HEK293T (cell line): ENCODE data around the gene HNRNPAB.

Source experiments
- CTCF ChIA-PET: fragments of 350-600 bp; formaldehyde crosslinking; extraction: SDS; loops from one replicate; lab custom pipeline; 2021; ENCODE audit warnings: antibody characterized with exemption, inconsistent platforms; lab: Yijun Ruan, JAX
- POLR2A ChIA-PET: fragments of 350-600 bp; formaldehyde crosslinking; extraction: SDS; loops from one replicate; lab custom pipeline; 2020; ENCODE audit warnings: antibody characterized with exemption, inconsistent platforms; lab: Yijun Ruan, JAX
- DNase-seq: peaks from one replicate; pipeline ENCODE4 v3.0.0; 2012; ENCODE audit warnings: mixed read lengths; ENCODE audit errors: extremely low spot score
- ARNT ChIP-seq: fragments of 450-650 bp; IDR thresholded peaks from 2 replicates; pipeline ENCODE4 v1.6.1; 2017; ENCODE audit warnings: mild to moderate bottlenecking
- BHLHE40 ChIP-seq: fragments of 450-650 bp; IDR thresholded peaks from 2 replicates; pipeline ENCODE4 v1.6.1; 2016; ENCODE audit warnings: mild to moderate bottlenecking, moderate library complexity, borderline replicate concordance
- CTBP1 ChIP-seq: fragments of 450-650 bp; IDR thresholded peaks from 2 replicates; pipeline ENCODE4 v1.6.1; 2016; ENCODE audit warnings: borderline replicate concordance
- ELF4 ChIP-seq: fragments of 450-650 bp; IDR thresholded peaks from 2 replicates; pipeline ENCODE4 v1.6.1; 2017; ENCODE audit warnings: antibody characterized with exemption
- FOXA1 ChIP-seq: fragments of 450-650 bp; IDR thresholded peaks from 2 replicates; pipeline ENCODE4 v1.6.1; 2016; ENCODE audit warnings: mild to moderate bottlenecking
- FOXK2 ChIP-seq: fragments of 450-650 bp; IDR thresholded peaks from 2 replicates; pipeline ENCODE4 v1.6.1; 2016; ENCODE audit warnings: mild to moderate bottlenecking
- FOXM1 ChIP-seq: fragments of 450-650 bp; IDR thresholded peaks from 2 replicates; pipeline ENCODE4 v1.6.1; 2017; ENCODE audit warnings: mild to moderate bottlenecking, borderline replicate concordance
- HDGF ChIP-seq: fragments of 450-650 bp; IDR thresholded peaks from 2 replicates; pipeline ENCODE4 v1.6.1; 2017; ENCODE audit warnings: antibody characterized with exemption, borderline replicate concordance
- L3MBTL2 ChIP-seq: fragments of 450-650 bp; conservative IDR thresholded peaks from 2 replicates; pipeline ENCODE4 v1.6.1; 2016; ENCODE audit warnings: mild to moderate bottlenecking
- LEF1 ChIP-seq: fragments of 450-650 bp; IDR thresholded peaks from 2 replicates; pipeline ENCODE4 v1.6.1; 2017; ENCODE audit warnings: mild to moderate bottlenecking, borderline replicate concordance
- NFRKB ChIP-seq: fragments of 450-650 bp; IDR thresholded peaks from 2 replicates; pipeline ENCODE4 v1.6.1; 2016; ENCODE audit warnings: mild to moderate bottlenecking, moderate library complexity
- SP1 ChIP-seq: fragments of 450-650 bp; IDR thresholded peaks from 2 replicates; pipeline ENCODE4 v1.6.1; 2017
- SUZ12 ChIP-seq: fragments of 450-650 bp; IDR thresholded peaks from 2 replicates; pipeline ENCODE4 v1.6.1; 2016; ENCODE audit warnings: mild to moderate bottlenecking
- TARDBP ChIP-seq: fragments of 450-650 bp; IDR thresholded peaks from 2 replicates; pipeline ENCODE4 v1.6.1; 2016
- ZNF384 ChIP-seq: fragments of 450-650 bp; IDR thresholded peaks from 2 replicates; pipeline ENCODE4 v1.6.1; 2016
- TF ChIP-seq, protein P1 (sequence below): fragments of 450-650 bp; IDR thresholded peaks from 2 replicates; pipeline ENCODE4 v1.6.1; 2016

HNRNPAB gene

GRCh38 chr5:178204182-178204934 is at the start of gene HNRNPAB:
TSS of gene HNRNPAB (plus strand) at chr5:178204533. CDS start at chr5:178204838, 305 bp downstream.
- ChIA-PET POLR2A (interaction anchor here (0.7 to 1.8 kb wide), 31 partner anchors 8 to 726 kb away, joined by 3 to 18 read pairs (median 5); partner anchors contain the start of genes CLK4, NHP2, PHYKPL and RMND5B), CTCF (interaction anchor here (0.6 to 1.1 kb wide), 2 partner anchors 129 to 135 kb away, joined by 3 read pairs; no protein-coding TSS in a partner anchor)
- TF ChIP-seq ARNT (peak; percentile 61), FOXM1 (no peak), HDGF (no peak), TARDBP (no peak), SUZ12 (no peak), NFRKB (no peak), LEF1 (peak; percentile 87; the same call in 1 of the 2 replicates), SP1 (no peak), FOXA1 (no peak), FOXK2 (no peak), CTBP1 (peak; percentile 72; the same call in 1 of the 2 replicates), BHLHE40 (no peak), ZNF384 (no peak), L3MBTL2 (peak; percentile 82), ELF4 (peak; percentile 99)
- TF ChIP-seq, protein P1, sequence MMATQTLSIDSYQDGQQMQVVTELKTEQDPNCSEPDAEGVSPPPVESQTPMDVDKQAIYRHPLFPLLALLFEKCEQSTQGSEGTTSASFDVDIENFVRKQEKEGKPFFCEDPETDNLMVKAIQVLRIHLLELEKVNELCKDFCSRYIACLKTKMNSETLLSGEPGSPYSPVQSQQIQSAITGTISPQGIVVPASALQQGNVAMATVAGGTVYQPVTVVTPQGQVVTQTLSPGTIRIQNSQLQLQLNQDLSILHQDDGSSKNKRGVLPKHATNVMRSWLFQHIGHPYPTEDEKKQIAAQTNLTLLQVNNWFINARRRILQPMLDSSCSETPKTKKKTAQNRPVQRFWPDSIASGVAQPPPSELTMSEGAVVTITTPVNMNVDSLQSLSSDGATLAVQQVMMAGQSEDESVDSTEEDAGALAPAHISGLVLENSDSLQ = peak; percentile 100
- DNase-seq = peak; percentile 98

GRCh38 chr5:178155065-178155464 is 49.3 kb upstream of the HNRNPAB start:
- no peak for DNase-seq
- POLR2A ChIA-PET = interaction anchor here (1.0 to 2.1 kb wide), 3 partner anchors 24 to 48 kb away, joined by 3 to 13 read pairs (median 5); partner anchors contain the start of gene RMND5B
- TF ChIP-seq, protein P1 = no peak
- CTCF ChIA-PET = interaction anchor here (6.9 kb wide), 1 partner anchor 79 kb away, joined by 30 read pairs; no protein-coding TSS in a partner anchor

- TF ChIP-seq HDGF = no peak
- TF ChIP-seq FOXK2 = no peak
- no peak for TF ChIP-seq ARNT
- no peak for TF ChIP-seq CTBP1
- no peak for TF ChIP-seq SUZ12
- TF ChIP-seq BHLHE40 = no peak
- TF ChIP-seq ELF4 = no peak
- TF ChIP-seq LEF1 = no peak
- no peak for TF ChIP-seq L3MBTL2
- TF ChIP-seq SP1 = no peak
- no peak for TF ChIP-seq FOXM1
- no peak for TF ChIP-seq FOXA1
- TF ChIP-seq TARDBP = no peak
- TF ChIP-seq ZNF384 = no peak
- TF ChIP-seq NFRKB = no peak
- TF ChIP-seq, protein P1 = no peak
- ChIA-PET POLR2A (no interaction called here), CTCF (no interaction called here)
- no peak for DNase-seq
Measured at GRCh38 chr5:178160176-178160575, 44.2 kb upstream of the HNRNPAB start.

- TF ChIP-seq, protein P1 = no peak
- no peak for TF ChIP-seq SP1
- TF ChIP-seq SUZ12 = no peak
- no peak for TF ChIP-seq ARNT
- no peak for TF ChIP-seq L3MBTL2
- no peak for TF ChIP-seq FOXM1
- TF ChIP-seq ZNF384 = no peak
- TF ChIP-seq FOXA1 = no peak
- TF ChIP-seq TARDBP = no peak
- no peak for TF ChIP-seq HDGF
- no peak for TF ChIP-seq ELF4
- no peak for TF ChIP-seq LEF1
- TF ChIP-seq CTBP1 = no peak
- no peak for TF ChIP-seq NFRKB
- no peak for TF ChIP-seq BHLHE40
- TF ChIP-seq FOXK2 = no peak
- ChIA-PET POLR2A (interaction anchor here (1.4 kb wide), 1 partner anchor 47 kb away, joined by 6 read pairs; no protein-coding TSS in a partner anchor), CTCF (interaction anchor here (0.6 to 1.9 kb wide), 4 partner anchors 17 to 87 kb away, joined by 3 to 16 read pairs (median 4); no protein-coding TSS in a partner anchor)
- DNase-seq = no peak
Measured at GRCh38 chr5:178162481-178162880, 41.9 kb upstream of the HNRNPAB start.
